NCI-H748 (cell line): ENCODE measurements around the gene ABAT.
A peak's percentile ranks its signal among the peaks of the same experiment; 100 is the strongest.
"Not testable (repeated sequence)": the region's sequence is repeated elsewhere in the genome, so short reads cannot be mapped to it uniquely, and the experiment has no call there.

Experiments
- DNase-seq: peaks from one replicate; lab custom pipeline; 2025; ENCODE audit not compliant: unreplicated experiment; lab: John Stamatoyannopoulos, UW

Gene ABAT

GRCh38 chr16:8739151-8739550, 64.7 kb downstream of the ABAT start:
- no peak for DNase-seq

GRCh38 chr16:8739989-8740704, 65.7 kb downstream of the ABAT start:
- no peak for DNase-seq

GRCh38 chr16:8740775-8741355, 66.4 kb downstream of the ABAT start:
- DNase-seq = no peak

DNA sequence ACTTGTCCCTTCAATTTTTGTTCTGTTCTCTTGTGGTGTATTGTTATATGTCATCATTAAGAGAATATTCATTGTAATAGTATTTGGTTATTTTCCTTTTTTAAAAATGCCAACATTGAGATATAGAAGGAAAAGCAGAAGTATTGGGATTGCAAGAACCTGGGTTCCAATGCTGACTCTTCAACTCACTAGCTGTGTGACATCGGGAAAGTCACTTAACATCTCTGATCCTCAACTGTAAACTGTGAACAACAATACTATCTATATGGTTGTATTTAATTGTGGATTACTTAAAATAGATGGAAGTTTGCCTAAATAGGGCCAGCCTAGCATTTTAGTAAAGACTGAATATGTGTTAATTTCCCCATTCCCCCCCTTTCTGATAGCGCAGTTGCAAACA, 67.2 kb downstream of the ABAT start:
- DNase-seq = no peak

GRCh38 chr16:8742068-8742467, 67.7 kb downstream of the ABAT start:
- DNase-seq = no peak

DNA sequence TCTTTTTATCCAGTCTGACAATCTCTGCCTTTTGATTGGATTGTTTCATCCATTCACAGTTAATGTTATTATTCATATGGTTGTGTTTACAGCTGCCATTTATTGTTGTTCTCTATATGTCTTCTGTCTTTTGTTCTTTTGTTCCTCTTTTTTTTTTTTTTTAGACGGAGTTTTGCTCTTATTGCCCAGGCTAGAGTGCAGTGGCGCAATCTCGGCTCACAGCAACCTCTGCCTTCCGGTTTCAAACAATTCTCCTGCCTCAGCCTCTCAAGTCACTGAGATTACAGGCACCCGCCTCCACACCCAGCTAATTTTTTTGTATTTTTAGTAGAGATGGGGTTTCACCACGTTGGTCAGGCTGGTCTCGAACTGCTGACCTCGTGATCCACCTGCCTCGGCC, 74.5 kb downstream of the ABAT start:
- not testable (repeated sequence) for DNase-seq

DNA sequence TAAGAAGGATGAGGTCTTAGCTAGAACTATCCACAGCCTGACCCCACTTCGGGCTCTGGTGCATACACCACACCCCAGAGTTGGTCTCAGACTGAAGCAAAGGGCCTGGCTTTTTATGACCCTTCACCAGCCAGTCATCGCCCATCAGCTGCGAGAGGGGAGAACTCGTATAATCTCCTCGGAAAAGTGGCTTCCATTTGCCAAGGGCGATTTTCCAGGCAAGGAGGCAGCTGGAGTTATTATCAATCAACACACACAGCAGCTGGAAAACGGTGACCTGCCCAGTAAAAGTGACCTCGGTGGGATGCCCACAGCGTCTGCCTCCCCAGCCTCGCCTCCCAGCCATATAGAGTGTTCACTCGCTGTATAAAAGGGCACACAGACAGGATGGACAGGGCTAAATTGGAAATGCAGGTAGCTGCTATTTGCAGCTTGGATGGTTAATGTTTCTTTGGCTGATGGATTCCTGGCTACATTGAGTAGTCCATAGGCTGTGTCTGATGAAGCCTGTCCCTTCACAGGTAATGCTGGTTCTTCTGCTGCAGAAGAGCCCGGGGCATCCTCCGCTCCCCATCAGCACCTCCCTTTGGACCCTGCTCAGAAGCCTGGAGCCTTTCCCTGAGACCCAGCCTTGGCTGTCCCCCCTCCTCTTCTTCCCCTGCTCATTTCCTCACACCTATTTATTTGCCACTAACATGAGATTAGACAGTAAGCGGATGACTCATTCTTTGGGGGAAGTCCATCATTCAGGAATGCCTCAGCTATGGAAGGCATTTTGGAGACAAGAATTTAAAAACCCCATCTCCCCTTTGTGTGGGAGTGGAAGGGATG, 77.3 kb downstream of the ABAT start:
- DNase-seq = no peak

DNA sequence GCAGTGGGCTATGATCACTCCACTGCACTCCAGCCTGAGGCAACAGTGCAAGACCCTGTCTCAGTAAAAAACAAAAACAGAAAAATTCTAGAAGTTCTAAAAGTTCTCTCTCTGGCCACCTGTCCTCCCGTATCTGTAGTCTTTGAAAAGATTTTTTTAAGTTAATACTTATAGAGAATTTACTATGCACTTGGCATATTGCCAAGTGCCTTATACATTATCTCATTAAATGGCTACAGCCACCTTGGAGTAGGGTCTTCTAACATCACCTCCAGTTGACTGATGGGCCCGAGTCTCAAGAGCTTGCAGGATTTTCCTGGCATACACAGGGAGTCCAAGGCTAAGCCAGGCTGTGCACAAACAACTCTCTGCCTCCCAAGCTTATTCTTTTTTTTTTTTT, 78.3 kb downstream of the ABAT start:
- DNase-seq = no peak

- no peak for DNase-seq
Observed at GRCh38 chr16:8753416-8754054, 79.1 kb downstream of the ABAT start.

DNA sequence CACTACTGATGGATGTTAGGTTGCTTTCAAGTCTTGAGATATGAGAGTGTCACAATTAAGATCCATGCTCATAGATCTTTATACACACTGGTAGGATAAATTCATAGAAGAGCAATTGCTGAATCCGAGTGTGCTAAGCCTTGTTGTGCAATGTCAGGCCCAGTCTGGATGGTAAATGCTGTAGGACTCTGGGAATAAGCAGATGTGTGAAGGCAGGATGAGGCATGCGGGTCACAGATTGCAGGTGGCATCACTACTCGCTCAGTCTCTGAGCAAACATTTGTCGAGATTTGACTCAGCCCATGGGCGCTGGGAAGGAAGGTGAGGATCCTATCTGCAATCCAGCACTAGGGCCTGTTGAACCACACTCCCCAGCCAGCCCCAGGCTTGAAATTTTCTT, 82.3 kb downstream of the ABAT start:
- DNase-seq = no peak

- DNase-seq = no peak
Observed at GRCh38 chr16:8758022-8758421, 83.6 kb downstream of the ABAT start.

DNA sequence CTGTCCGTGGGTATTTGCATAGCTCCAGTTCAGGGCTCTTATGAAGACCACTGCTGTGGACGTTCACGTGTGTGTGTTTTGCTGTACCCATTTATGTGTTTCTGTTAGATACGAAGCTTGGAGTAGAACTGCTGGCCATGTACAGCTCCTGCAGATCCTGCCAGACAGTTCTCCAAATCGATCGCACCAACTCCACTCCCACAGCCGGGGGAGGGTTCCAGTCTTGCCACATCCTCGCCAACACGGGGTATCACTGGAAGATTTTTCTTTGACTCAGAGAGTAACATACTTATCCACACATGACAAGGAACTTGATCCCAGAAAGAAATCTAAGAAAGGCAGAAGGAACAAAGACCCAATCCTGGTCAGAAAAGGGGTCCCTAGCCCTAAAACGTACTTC, 85.6 kb downstream of the ABAT start:
- DNase-seq = no peak

DNA sequence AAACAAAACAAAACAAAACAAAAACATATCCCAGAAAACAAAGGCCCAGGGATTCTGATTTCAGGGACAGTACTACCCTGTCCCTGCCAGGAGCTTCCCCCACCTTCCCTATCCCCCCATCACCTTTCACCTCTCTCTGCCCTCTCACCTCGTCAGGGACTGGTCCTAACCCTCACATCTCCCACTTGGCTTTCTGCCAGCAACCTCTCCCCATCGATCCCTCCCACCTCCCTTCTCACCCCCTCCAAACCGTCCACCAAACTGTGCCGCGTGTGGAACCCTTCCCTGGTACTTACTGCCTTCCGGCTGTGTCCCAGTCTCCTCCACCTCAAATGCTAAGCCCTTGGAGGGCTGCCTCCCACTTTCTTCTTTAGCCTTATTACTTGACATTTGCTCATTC, 86.7 kb downstream of the ABAT start:
- no peak for DNase-seq

GRCh38 chr16:8762254-8762653, 87.8 kb downstream of the ABAT start:
- no peak for DNase-seq

DNA sequence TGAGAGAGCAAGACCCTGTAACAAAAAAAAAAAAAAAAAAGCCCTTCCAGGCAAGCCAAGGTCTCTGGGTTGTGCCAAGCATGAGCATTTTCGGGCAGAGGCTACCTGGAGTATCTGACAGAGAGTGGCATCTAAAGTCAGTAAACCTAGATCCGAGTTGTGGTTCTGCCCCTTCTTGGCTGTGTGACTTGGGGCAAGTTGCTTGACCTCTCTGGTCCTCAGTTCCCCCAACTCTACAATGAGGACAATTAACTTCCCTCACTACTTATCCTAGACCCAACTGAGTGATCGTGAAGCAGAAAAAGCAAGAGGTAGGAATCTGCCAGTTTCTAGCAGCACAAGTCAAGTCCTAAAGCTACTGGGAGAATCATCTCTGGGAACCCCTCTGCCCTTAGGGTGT, 88.7 kb downstream of the ABAT start:
- no peak for DNase-seq

- no peak for DNase-seq
Observed at GRCh38 chr16:8763899-8764298, 89.5 kb downstream of the ABAT start.

GRCh38 chr16:8764525-8765250, 90.3 kb downstream of the ABAT start:
- no peak for DNase-seq

DNA sequence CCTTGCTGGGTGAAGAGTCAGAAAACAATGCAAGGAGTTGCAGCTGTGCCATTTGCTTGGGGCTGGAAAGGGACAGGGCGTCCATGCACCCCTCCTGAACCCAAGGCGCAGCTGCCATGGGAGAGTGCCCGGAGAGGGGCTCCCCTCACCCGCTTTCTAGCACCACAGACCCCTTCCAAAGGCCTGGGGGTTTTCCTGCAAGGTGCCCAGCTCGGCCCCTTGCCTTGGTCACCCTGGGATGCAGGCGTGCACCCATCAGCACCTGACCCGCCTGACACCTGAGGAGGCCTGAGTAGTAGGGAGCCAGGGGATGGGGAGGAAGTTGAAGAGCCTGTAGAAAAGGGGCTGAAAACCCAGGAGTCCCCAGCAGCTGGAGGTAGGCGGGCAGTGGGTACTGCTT, 92.8 kb downstream of the ABAT start:
- no peak for DNase-seq

DNA sequence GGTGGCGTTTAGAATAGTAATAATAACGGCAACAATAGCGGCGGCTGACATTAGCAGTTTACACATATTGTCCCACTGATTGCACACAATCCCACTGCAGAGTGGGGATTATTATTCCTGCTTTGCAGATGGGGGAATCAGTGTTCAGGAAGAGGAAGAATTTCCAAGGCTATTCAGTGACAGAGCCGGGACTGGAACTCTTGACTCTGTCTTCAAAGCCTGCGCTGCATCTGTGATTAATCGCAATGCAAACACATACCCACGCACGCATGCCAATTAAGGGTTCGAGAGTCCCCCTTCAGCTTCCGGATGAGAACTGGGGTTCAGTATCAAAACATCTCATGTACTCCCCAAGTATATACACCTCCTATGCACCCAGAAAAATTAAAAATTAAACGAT, 93.9 kb downstream of the ABAT start:
- DNase-seq = no peak

DNA sequence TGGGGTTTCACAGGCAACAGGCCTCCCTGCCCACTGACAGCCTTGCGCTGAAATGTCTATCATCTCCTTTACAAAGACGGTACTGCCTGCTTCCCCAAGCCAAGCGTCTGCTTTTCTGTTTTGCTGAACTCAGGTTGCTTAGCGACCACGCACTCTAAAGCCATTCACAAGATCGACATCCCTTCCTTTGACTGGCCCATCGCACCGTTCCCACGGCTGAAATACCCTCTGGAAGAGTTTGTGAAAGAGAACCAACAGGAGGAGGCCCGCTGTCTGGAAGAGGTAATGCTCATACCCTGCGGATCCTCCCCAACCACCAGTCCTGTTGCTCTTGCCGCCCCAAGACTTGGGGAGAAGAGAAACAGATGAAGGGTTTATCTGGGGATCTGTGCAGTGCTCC, 94.3 kb downstream of the ABAT start:
- peak; percentile 35 for DNase-seq

GRCh38 chr16:8773537-8773936, 99.1 kb downstream of the ABAT start:
- no peak for DNase-seq
